SW 1271 (cell line): ENCODE measurements around the gene JAZF1.

Experiments
- DNase-seq, 2 experiments: peaks; one replicate each; lab custom pipeline; 2025; lab: John Stamatoyannopoulos, UW

Gene JAZF1

GRCh38 chr7:28008911-28009310, 171.7 kb downstream of the JAZF1 start:
- no peak for DNase-seq

GRCh38 chr7:28008171-28008570, 172.4 kb downstream of the JAZF1 start:
- DNase-seq: no peak

DNA sequence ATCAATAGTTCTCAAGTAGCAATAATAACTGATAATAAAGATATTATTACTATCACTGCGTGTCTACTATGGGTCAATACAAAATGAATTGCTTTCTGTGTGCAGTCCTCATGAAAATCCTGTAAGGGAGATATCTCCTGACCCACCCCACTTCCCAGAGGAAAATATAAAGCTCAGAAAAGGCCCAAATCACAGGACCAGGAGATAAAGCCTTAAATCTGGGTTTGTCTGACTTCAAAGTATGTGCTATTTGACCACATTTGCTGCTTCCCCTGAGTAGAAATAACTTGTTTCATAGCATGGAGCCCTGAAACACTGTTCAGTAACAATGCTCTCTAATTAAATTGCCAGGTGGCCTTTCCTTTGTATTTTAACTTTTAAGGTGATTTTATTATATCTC, 174.1 kb downstream of the JAZF1 start:
- no peak for DNase-seq

GRCh38 chr7:28005847-28006231, 174.8 kb downstream of the JAZF1 start:
- no peak for DNase-seq

- no peak for DNase-seq
Observed at GRCh38 chr7:28005075-28005846, 175.3 kb downstream of the JAZF1 start.

- DNase-seq: no peak
Observed at GRCh38 chr7:28003408-28003807, 177.2 kb downstream of the JAZF1 start.

DNA sequence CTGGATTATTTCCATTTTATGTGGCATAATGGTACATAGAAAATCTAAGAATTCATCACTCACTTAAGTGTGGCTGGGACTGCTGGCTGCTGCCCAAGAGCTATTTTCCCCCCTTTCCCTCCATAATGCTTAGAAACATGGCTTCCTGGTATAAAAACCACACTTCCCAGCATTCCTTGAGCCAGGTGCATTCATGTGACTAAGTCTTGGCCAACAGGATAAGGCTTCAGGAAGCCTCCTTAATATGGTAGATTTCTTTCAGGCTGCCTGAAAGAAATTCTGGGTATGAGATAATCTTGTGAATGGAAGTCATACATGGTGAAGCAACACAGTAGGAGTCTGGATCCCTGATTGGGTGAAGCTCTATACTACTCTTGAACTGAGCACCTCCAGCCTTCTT, 178.0 kb downstream of the JAZF1 start:
- DNase-seq: no peak

GRCh38 chr7:28001896-28002295, 178.7 kb downstream of the JAZF1 start:
- no peak for DNase-seq

DNA sequence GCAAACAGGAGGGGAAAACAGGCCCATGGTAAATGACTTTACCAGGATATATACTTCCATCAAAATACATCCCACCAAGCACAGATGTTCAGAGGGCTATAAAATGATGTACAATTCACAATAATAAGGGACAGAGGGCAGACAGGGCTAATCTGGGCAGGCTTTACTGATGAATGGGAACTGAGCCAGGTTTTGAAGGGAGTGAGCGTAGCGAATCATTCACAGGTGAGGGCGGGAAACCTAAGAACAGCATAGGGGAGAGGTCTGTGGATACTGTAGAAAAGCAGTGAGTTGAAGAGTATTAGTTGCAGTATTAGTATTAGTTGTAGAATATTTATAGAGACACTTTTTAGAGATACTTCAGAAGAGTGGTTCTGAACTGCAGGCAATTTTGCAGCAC, 180.8 kb downstream of the JAZF1 start:
- DNase-seq: no peak

DNA sequence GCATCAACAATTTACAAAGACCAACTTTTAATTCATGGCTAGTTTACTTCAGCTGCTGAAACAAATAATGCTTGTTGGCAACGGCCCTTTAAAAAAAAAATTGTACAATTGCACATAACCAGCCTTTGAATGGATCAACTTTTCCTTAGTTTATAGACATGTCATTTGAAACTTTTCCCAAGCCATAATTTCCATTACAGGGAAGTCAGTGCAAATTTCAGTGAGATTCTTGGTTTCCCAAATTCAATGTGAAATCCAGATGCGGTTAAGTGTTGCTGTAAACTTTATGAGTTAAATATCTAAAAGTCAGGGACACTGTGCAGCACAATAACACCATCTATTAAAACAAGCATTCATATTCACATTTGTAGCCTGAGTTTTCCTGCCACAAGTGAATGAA, 182.2 kb downstream of the JAZF1 start:
- no peak for DNase-seq

DNA sequence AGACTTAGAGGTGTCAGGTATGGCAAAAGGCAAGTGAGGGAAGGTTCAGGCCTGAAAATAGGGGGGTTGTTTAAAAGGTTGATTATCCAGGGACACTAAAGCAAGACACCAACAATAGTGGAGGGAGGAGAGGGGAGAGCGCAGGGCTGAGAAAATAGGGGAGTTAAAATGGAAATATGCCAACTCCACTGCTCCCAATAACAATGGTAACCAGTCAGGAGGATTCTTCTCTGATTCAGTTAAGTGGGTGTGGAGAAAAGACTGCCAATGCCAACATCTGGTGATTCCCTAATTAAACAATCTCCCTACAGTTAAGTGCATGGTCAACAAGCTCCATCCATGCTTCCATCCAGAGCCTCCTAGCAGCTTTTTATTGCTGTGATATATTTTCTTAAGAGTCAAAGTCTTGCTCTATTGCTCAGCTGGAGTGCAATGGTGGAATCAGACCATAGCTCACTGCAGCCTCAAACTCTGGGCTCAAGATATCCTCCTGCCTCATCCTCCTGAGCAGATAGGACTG, 183.3 kb downstream of the JAZF1 start:
- DNase-seq: no peak

DNA sequence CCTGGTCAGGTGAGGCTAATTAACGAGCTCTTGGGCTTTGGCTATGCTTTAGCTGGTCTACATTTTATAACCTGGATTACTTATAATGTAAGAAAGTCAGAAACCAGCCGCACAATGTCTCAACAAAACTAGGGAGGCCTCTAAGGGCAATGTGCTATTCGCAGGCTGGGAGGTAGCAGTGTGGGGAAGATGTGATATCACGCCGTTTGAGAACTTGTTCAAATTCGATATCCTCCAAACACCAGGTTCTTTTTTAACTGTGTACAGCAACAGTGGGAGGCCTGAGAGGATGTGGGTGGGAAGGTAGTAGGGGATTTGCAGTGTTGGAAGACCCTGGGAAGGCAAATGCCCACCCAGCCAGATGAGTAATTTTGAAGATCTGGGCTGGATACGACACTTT, 184.5 kb downstream of the JAZF1 start:
- DNase-seq: no peak

DNA sequence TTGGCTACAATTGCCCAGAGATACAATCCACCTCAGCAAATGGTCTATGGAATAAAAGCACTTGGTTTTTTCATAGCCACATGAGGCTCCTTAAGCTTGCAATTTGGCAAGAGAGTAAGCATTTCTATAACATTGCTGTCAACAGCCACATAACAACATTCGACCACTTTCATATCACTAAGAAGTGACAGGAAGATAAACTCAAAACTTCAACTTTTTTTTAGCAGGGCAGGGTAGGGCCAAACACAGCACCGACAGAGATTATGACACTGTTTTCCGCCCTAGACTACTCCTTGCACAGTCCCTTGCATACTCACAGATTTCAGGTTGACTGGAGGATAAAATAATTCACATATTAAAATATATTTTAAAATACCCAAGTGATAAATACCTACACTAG, 185.4 kb downstream of the JAZF1 start:
- no peak for DNase-seq

- no peak for DNase-seq
Observed at GRCh38 chr7:27994639-27995038, 186.0 kb downstream of the JAZF1 start.

GRCh38 chr7:27992755-27993493, 187.7 kb downstream of the JAZF1 start:
- no peak for DNase-seq

DNA sequence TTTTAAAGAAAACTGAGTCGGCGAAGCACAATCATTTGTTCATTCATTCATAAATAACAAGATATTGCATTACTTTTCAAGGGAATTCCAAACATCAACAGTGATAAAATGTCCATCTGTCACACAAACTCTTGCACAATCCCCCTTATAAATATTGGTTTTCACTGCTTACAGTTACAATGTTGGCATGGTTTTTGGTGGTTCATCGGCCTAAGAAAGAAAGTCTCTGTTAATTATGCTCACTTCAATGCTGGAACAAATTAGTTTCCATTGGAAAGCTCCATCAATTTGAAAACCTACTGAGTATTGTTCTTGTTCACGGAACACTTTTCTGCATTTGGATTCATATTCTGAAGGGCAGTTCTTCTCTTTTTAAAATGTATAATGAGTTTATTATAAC, 188.5 kb downstream of the JAZF1 start:
- DNase-seq: no peak

GRCh38 chr7:27991006-27991528, 189.5 kb downstream of the JAZF1 start:
- no peak for DNase-seq

- no peak for DNase-seq
Observed at GRCh38 chr7:27976531-27976930, 204.1 kb downstream of the JAZF1 start.

DNA sequence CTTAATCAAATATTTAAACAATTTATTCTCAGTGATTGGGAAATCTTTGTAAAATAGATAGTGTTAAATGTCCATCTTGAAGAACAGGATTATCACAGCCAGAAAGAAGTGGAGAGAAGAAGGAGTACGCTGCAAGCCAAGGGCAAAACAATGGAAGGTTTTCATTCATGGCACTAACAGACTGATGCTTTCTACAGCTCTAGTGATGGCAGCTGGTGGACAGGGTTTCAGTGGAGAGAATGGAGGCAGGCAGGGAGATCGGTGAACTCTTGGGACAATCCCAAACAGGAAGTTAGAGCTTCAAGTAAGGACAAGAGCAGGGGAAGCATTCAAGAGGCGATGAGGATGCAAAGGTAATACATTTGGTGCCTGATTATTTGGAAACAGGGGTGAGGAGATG, 207.0 kb downstream of the JAZF1 start:
- no peak for DNase-seq

DNA sequence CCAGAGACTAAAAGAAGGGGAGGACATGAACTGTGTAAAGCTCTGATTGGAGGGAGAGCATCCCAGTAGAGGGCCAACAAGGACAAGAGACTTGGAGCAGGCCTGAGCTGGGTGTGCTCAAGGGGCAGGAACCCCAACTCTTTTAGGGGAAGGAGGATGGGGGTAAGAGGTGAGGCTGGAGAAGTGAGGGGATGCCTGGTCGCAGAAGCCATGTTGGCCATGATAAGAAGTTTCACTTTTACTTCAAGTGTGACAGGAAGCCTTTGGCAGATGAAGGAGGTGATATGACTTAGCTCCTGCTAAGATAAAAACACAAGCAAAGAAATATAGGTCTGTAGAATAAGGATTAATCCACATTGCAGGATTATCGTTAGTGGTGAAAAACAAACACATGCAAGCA, 208.3 kb downstream of the JAZF1 start:
- DNase-seq: no peak

GRCh38 chr7:27971171-27971812, 209.3 kb downstream of the JAZF1 start:
- DNase-seq: no peak

- DNase-seq: no peak
Observed at GRCh38 chr7:27970350-27970749, 210.2 kb downstream of the JAZF1 start.

- no peak for DNase-seq
Observed at GRCh38 chr7:27969346-27969745, 211.2 kb downstream of the JAZF1 start.
